Colonic mucosa (tissue), 4 donors: Measurements from ENCODE around the gene MAPK4. TPM values are rescaled to one million over a fixed set of nuclear protein-coding genes. Genes with fewer than 3 reads are reported as not detected.

Experiments
- DNase-seq: peaks from one replicate; pipeline ENCODE4 v3.0.0-alpha.2; 2020
- H3K27ac ChIP-seq: fragments of 200-600 bp; one replicate; pipeline ENCODE4 v1.8.0; 2021
- H3K27me3 ChIP-seq: fragments of 200-600 bp; one replicate; pipeline ENCODE4 v1.8.0; 2021
- H3K36me3 ChIP-seq: fragments of 200-600 bp; one replicate; pipeline ENCODE4 v1.8.0; 2021
- H3K4me1 ChIP-seq: fragments of 200-600 bp; one replicate; pipeline ENCODE4 v1.8.0; 2021; ENCODE audit warnings: mild to moderate bottlenecking
- H3K4me3 ChIP-seq: fragments of 200-600 bp; one replicate; pipeline ENCODE4 v1.8.0; 2021
- H3K9ac ChIP-seq, 2 donors: one replicate each; pipeline ENCODE4 v1.7.0; 2013; ENCODE audit warnings: control low read depth in 2 of 2, low read depth in 2 of 2, low read length in 2 of 2
- H3K9me3 ChIP-seq: fragments of 200-600 bp; one replicate; pipeline ENCODE4 v1.8.0; 2021
- CTCF ChIP-seq: fragments of 200-600 bp; IDR thresholded peaks from one replicate; pipeline ENCODE4 v1.8.0; 2022; ENCODE audit warnings: antibody characterized with exemption, mild to moderate bottlenecking
- intact Hi-C: fragments of 100-400 bp; cut with DNase I; formaldehyde crosslinking; loops from one replicate; pipeline ENCODE4 v1.14.1; 2022
- total RNA-seq, 2 donors: library from RNA; stranded (reverse); fragmentation: NEBNext Ultra II Directional in 1 of 2; extraction: Animal tissue kit (Norgen Biotek cat#: 25700) in 1 of 2; gene quantifications; one replicate each; pipeline ENCODE4 v1.2.1, GENCODE V29; 2021
- donor health status: healthy.
- donor health status: DM: no; HTN: no; CAD: no.
- donor health status: DM: no; HTN: no; CAD: no.

The MAPK4 gene
- total RNA-seq, 2 donors from 2014 or later, result 0.27 to 1.8 TPM

GRCh38 chr18:50654211-50654610 lies 94.3 kb downstream of the MAPK4 start:
- no peaks in the 10 kb centered on the region for H3K27me3 ChIP-seq
- H3K9me3 ChIP-seq, result no peaks in the 10 kb centered on the region
- TF ChIP-seq CTCF, result no peak
- no peak for DNase-seq
- H3K36me3 ChIP-seq, result no peaks in the 10 kb centered on the region
- intact Hi-C loops, result no loop called here
- no peak overlapping the region for H3K9ac ChIP-seq
- H3K27ac ChIP-seq, result no peak overlapping the region
- no peak overlapping the region for H3K4me3 ChIP-seq
- no peaks in the 10 kb centered on the region for H3K4me1 ChIP-seq

GRCh38 chr18:50654658-50655550 lies 95.0 kb downstream of the MAPK4 start:
- H3K9ac ChIP-seq, result no peak overlapping the region
- H3K9me3 ChIP-seq, result no peaks in the 10 kb centered on the region
- DNase-seq, result no peak
- H3K4me3 ChIP-seq, result no peak overlapping the region
- no peak for TF ChIP-seq CTCF
- H3K27ac ChIP-seq, result no peak overlapping the region
- intact Hi-C loops, result no loop called here
- no peaks in the 10 kb centered on the region for H3K36me3 ChIP-seq
- H3K4me1 ChIP-seq, result no peaks in the 10 kb centered on the region
- no peaks in the 10 kb centered on the region for H3K27me3 ChIP-seq

GRCh38 chr18:50656396-50656795 lies 96.5 kb downstream of the MAPK4 start:
- no peaks in the 10 kb centered on the region for H3K9me3 ChIP-seq
- H3K36me3 ChIP-seq, result no peaks in the 10 kb centered on the region
- H3K27me3 ChIP-seq, result no peaks in the 10 kb centered on the region
- H3K4me1 ChIP-seq, result no peaks in the 10 kb centered on the region
- H3K9ac ChIP-seq, result no peak overlapping the region
- no peak for DNase-seq
- intact Hi-C loops, result no loop called here
- TF ChIP-seq CTCF, result no peak
- H3K4me3 ChIP-seq, result no peak overlapping the region
- no peak overlapping the region for H3K27ac ChIP-seq

- H3K27ac ChIP-seq, result no peak overlapping the region
- TF ChIP-seq CTCF, result no peak
These were observed 97.1 kb downstream of the MAPK4 start for GRCh38 chr18:50656841-50657470.

GRCh38 chr18:50658601-50659000 lies 98.7 kb downstream of the MAPK4 start:
- no peak for TF ChIP-seq CTCF
- no peak overlapping the region for H3K27ac ChIP-seq
- H3K4me1 ChIP-seq, result no peaks in the 10 kb centered on the region
- H3K9me3 ChIP-seq, result no peaks in the 10 kb centered on the region
- no peak for DNase-seq
- H3K36me3 ChIP-seq, result no peaks in the 10 kb centered on the region
- intact Hi-C loops, result no loop called here
- no peak overlapping the region for H3K9ac ChIP-seq
- no peaks in the 10 kb centered on the region for H3K27me3 ChIP-seq
- H3K4me3 ChIP-seq, result no peak overlapping the region

More at GRCh38 chr18:50656841-50657470, 97.1 kb downstream of the MAPK4 start:
- H3K9ac ChIP-seq, result no peak overlapping the region
- H3K4me1 ChIP-seq, result no peaks in the 10 kb centered on the region
- H3K9me3 ChIP-seq, result no peaks in the 10 kb centered on the region
- no peaks in the 10 kb centered on the region for H3K36me3 ChIP-seq
- no peaks in the 10 kb centered on the region for H3K27me3 ChIP-seq
- no peak for DNase-seq
- no peak overlapping the region for H3K4me3 ChIP-seq
- intact Hi-C loops, result no loop called here
